K562 (cell line): ENCODE measurements around the gene HOXB8. TPM values are rescaled to one million over a fixed set of nuclear protein-coding genes. Genes with fewer than 3 reads are reported as not detected.

ENCODE experiments used
- EHMT2 ChIP-seq: fragments of 450-650 bp; IDR thresholded peaks from 2 replicates; pipeline ENCODE4 v1.6.1; 2018; ENCODE audit warnings: antibody characterized with exemption
- ETV5 ChIP-seq: sonication (generic); formaldehyde crosslinking; IDR thresholded peaks from 2 replicates; pipeline ENCODE4 v1.4.0; 2020; ENCODE audit warnings: low read depth, mild to moderate bottlenecking, missing genetic modification reagents
- GTF2E2 ChIP-seq: fragments of 200-800 bp; sonication (Bioruptor generic); IDR thresholded peaks from 2 replicates; pipeline ENCODE4 v1.6.1; 2016; ENCODE audit warnings: missing genetic modification characterization, missing compliant biosample characterization
- KDM5B ChIP-seq: fragments of 200-600 bp; sonication (generic); IDR thresholded peaks from 2 replicates; pipeline ENCODE4 v1.6.1; 2012; ENCODE audit warnings: low read depth, mild to moderate bottlenecking, moderate library complexity, low read length, control low read depth, inconsistent platforms; ENCODE audit not compliant: insufficient replicate concordance
- PHB ChIP-seq: fragments of 250-450 bp; sonication (Bioruptor Pico); IDR thresholded peaks from 2 replicates; pipeline ENCODE4 v1.5.0; 2021
- POLR3A ChIP-seq: IDR thresholded peaks from 2 replicates; pipeline ENCODE4 v1.6.1; 2011; ENCODE audit warnings: borderline replicate concordance, mild to moderate bottlenecking, moderate library complexity; ENCODE audit not compliant: insufficient read length, insufficient read depth; ENCODE audit errors: extremely low read depth
- RFX7 ChIP-seq: fragments of 250-450 bp; sonication (Bioruptor Pico); IDR thresholded peaks from 2 replicates; pipeline ENCODE4 v1.5.1; 2021; ENCODE audit warnings: mild to moderate bottlenecking
- SMARCA5 ChIP-seq: fragments of 450-650 bp; IDR thresholded peaks from 2 replicates; pipeline ENCODE4 v1.6.1; 2016
- SNIP1 ChIP-seq: fragments of 450-650 bp; IDR thresholded peaks from 2 replicates; pipeline ENCODE4 v1.7.1; 2017; ENCODE audit warnings: low read depth, mild to moderate bottlenecking
- TAF1 ChIP-seq: IDR thresholded peaks from 2 replicates; pipeline ENCODE4 v1.6.1; 2011; ENCODE audit warnings: mild to moderate bottlenecking, low read length, moderate library complexity; ENCODE audit not compliant: insufficient read depth, control insufficient read depth, severe bottlenecking; ENCODE audit errors: extremely low read depth
- TRIM28 ChIP-seq: fragments of 450-650 bp; IDR thresholded peaks from 2 replicates; pipeline ENCODE4 v1.6.1; 2017
- XRCC4 ChIP-seq: IDR thresholded peaks from one replicate; pipeline ENCODE4 v1.6.1; 2011; ENCODE audit not compliant: insufficient read depth, insufficient read length; ENCODE audit errors: extremely low read depth
- ZNF124 ChIP-seq: sonication (generic); formaldehyde crosslinking; IDR thresholded peaks from 2 replicates; pipeline ENCODE4 v1.8.1; 2022; ENCODE audit warnings: missing genetic modification reagents
- ZNF609 ChIP-seq: sonication (generic); formaldehyde crosslinking; IDR thresholded peaks from 2 replicates; pipeline ENCODE4 v1.8.1; 2023; ENCODE audit warnings: missing genetic modification reagents, mild to moderate bottlenecking, borderline replicate concordance
- ZNF764 ChIP-seq: fragments of 250-450 bp; sonication (Bioruptor Pico); IDR thresholded peaks from 2 replicates; pipeline ENCODE4 v1.4.0; 2020; ENCODE audit warnings: low read depth, mild to moderate bottlenecking, moderate library complexity
- polyA plus RNA-seq, 8 experiments: library from polyadenylated mRNA; depleted of rRNA in 4 of 8; stranded (reverse) in 5 of 8; unstranded in 3 of 8; fragments of >200 nt; fragmentation: Nextera tagmentation in 2 of 8; fragmentation: Illumina TruSeq in 1 of 8; extraction: Ambion mirVana in 2 of 8; extraction: Trizol in 1 of 8; gene quantifications; 2 replicates each; pipeline versions ENCODE4 v1.2.1 to v1.2.3, GENCODE V29; 2011 to 2014; ENCODE audit warnings: inconsistent platforms in 1 of 8, missing spikeins in 1 of 8
- total RNA-seq, 7 experiments: library from RNA; depleted of rRNA in 6 of 7; stranded (reverse); fragments of >200 nt in 6 of 7; fragmentation: Illumina TruSeq in 2 of 7; extraction: Trizol in 2 of 7; gene quantifications; 2 replicates each; pipeline versions ENCODE4 v1.2.1 to v1.2.3, GENCODE V29; 2011 to 2021; ENCODE audit warnings: low replicate concordance in 1 of 7
- TF ChIP-seq, protein P1 (sequence below), 2 experiments: fragments of 150-350 bp in 1 of 2; IDR thresholded peaks; 2 replicates each; pipeline ENCODE4 v1.6.1; 2012 to 2016; ENCODE audit warnings: low read depth in 2 of 2, low read length in 2 of 2, mild to moderate bottlenecking in 1 of 2, moderate library complexity in 1 of 2
- TF ChIP-seq, protein P2 (sequence below): IDR thresholded peaks from 2 replicates; pipeline ENCODE4 v1.6.1; 2011; ENCODE audit warnings: borderline replicate concordance, low read depth, mild to moderate bottlenecking, moderate library complexity, low read length; ENCODE audit not compliant: insufficient read depth, poor library complexity, severe bottlenecking

Gene HOXB8
- total and polyA plus RNA-seq, 9 of the 15 experiments (the other 6 are each of a cell fraction or from before 2014, with no cell fraction given) = 0.52 to 23.8 (median 3.6) TPM

DNA sequence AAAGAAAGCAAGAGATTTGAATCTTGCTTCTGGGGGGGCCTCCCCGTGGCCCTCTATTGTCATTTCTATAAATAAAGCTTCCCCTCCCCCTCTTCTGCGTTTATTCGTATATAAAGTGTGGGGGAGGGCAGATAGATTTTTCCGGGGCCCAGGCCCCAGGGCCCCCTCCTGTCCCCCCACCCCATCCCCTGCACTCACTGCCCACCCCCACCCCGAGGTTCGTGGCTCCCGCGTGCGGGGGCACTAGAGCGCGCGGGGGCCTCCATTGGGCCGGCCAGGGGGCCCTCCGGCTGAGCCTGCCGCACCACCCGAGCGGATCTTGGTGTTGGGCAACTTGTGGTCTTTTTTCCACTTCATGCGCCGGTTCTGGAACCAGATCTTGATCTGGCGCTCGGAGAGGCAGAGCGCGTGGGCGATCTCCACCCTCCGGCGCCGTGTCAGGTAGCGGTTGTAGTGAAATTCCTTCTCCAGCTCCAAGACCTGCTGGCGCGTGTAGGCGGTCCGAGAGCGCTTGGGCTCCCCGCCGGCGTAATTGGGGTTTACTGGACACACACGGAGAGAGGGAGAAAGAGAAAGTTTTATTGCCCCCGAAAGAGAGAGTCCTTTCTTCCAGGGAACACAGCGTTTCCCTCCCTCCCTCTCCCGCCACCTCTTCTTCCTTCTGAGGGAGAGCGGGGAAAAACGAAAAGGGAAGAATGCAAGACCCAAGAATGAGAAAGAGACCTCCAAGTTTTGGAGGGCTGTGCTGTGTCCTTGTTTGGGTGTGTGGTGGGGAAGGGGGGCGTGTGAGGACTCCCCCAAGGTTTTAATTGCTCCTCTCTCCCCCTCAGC, 38.4 kb downstream of the HOXB8 start (continued):
- no peak for TF ChIP-seq EHMT2
- no peak for TF ChIP-seq RFX7 (CRISPR knock-in tag)
- TF ChIP-seq, protein P1, sequence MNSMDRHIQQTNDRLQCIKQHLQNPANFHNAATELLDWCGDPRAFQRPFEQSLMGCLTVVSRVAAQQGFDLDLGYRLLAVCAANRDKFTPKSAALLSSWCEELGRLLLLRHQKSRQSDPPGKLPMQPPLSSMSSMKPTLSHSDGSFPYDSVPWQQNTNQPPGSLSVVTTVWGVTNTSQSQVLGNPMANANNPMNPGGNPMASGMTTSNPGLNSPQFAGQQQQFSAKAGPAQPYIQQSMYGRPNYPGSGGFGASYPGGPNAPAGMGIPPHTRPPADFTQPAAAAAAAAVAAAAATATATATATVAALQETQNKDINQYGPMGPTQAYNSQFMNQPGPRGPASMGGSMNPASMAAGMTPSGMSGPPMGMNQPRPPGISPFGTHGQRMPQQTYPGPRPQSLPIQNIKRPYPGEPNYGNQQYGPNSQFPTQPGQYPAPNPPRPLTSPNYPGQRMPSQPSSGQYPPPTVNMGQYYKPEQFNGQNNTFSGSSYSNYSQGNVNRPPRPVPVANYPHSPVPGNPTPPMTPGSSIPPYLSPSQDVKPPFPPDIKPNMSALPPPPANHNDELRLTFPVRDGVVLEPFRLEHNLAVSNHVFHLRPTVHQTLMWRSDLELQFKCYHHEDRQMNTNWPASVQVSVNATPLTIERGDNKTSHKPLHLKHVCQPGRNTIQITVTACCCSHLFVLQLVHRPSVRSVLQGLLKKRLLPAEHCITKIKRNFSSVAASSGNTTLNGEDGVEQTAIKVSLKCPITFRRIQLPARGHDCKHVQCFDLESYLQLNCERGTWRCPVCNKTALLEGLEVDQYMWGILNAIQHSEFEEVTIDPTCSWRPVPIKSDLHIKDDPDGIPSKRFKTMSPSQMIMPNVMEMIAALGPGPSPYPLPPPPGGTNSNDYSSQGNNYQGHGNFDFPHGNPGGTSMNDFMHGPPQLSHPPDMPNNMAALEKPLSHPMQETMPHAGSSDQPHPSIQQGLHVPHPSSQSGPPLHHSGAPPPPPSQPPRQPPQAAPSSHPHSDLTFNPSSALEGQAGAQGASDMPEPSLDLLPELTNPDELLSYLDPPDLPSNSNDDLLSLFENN (IDR thresholded peaks at IDR 0.05; ENCODE audit: low read depth in 2 of 2, low read length in 2 of 2) = no peak
- 0 out of 2 replicates have a peak, but pooled peaks have one; percentile 37 for TF ChIP-seq GTF2E2 (tag)
- TF ChIP-seq XRCC4 = no peak
- no peak for TF ChIP-seq PHB (CRISPR knock-in tag)
- no peak for TF ChIP-seq SNIP1
- no peak for TF ChIP-seq POLR3A
- TF ChIP-seq, protein P2, sequence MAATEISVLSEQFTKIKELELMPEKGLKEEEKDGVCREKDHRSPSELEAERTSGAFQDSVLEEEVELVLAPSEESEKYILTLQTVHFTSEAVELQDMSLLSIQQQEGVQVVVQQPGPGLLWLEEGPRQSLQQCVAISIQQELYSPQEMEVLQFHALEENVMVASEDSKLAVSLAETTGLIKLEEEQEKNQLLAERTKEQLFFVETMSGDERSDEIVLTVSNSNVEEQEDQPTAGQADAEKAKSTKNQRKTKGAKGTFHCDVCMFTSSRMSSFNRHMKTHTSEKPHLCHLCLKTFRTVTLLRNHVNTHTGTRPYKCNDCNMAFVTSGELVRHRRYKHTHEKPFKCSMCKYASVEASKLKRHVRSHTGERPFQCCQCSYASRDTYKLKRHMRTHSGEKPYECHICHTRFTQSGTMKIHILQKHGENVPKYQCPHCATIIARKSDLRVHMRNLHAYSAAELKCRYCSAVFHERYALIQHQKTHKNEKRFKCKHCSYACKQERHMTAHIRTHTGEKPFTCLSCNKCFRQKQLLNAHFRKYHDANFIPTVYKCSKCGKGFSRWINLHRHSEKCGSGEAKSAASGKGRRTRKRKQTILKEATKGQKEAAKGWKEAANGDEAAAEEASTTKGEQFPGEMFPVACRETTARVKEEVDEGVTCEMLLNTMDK = no peak
- peak; percentile 52; the same call in 1 of the 2 replicates for TF ChIP-seq ETV5 (CRISPR knock-in tag)
- no peak for TF ChIP-seq ZNF764 (CRISPR knock-in tag)
- TF ChIP-seq ZNF124 = no peak
- TF ChIP-seq TAF1 = peak; percentile 40
- no peak for TF ChIP-seq TRIM28
- no peak for TF ChIP-seq KDM5B
- TF ChIP-seq SMARCA5 = no peak
- TF ChIP-seq ZNF609 = no peak
